Measurements from ENCODE around the gene NOS1AP. TPM values are rescaled to one million over a fixed set of nuclear protein-coding genes. Genes with fewer than 3 reads are reported as not detected.

NOS1AP gene
- total RNA-seq, 1 experiment from 2014 or later, result 5.3 TPM

DNA sequence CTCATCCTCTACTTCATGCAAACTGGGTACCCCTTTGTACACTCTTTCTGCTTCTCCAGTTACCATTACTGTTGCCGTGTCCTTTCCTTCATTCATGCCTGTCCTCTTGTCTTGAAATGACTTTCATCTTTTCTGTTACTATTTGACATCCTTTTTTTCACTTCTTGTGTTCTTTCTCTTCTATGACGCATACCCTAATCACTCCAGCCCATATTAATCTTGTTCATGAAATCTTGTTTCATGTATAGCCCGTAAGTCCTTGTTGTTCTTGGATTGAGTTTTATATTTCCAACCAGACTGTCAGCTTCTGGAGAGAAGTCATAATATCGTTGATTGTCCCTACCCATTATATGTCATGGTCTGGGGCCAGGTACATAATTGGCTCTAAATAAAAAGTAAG, 126.1 kb downstream of the NOS1AP start:
- Histone ChIP-seq H3K9ac (ENCODE audit: low read length) (no peak overlapping the region), H3K9me2 (ENCODE audit: insufficient read depth) (no peaks in the 10 kb centered on the region), H3K36me3 (ENCODE audit: control insufficient read depth in 1 of 2, insufficient read depth in 2 of 2, low read length in 2 of 2) (no peaks in the 10 kb centered on the region), H3K79me2 (ENCODE audit: insufficient read depth, low read length) (no peaks in the 10 kb centered on the region), H3K9me3 (ENCODE audit: control insufficient read depth in 1 of 2, insufficient read depth in 1 of 2, low read depth in 1 of 2, low read length in 2 of 2) (no peaks in the 10 kb centered on the region), H3K27me3 (ENCODE audit: insufficient read depth, low read length) (no peaks in the 10 kb centered on the region), H3K4me1 (ENCODE audit: control insufficient read depth in 1 of 2, insufficient read depth in 2 of 2, low read length in 2 of 2) (peaks cover 24 to 30% of the 10 kb centered on the region in 2 experiments), H3K4me3 (replicated peaks in 1 of 2; ENCODE audit: low read depth in 1 of 2, low read length in 2 of 2) (no peak overlapping the region), H4K20me1 (ENCODE audit: insufficient read depth) (no peaks in the 10 kb centered on the region), H2AFZ (ENCODE audit: low read depth, low read length, poor library complexity, severe bottlenecking) (no peak overlapping the region), H3K4me2 (ENCODE audit: low read length) (no peak overlapping the region), H3K27ac (ENCODE audit: low read depth, low read length) (no peak overlapping the region)
- intact Hi-C loops (cut with micrococcal nuclease), result no loop called here
- ChIA-PET CTCF (no interaction called here), POLR2A (no interaction called here), RAD21 (ENCODE audit: low non-redundant PET in 1 of 2, low total read pairs in 2 of 2, uncharacterized antibody in 2 of 2, unreplicated experiment in 2 of 2) (no interaction called here)
- no peak for DNase-seq (ENCODE audit: low read depth, low spot score)
- no peak for TF ChIP-seq SIN3A (IDR thresholded peaks at IDR 0.05; ENCODE audit: low read depth)
- TF ChIP-seq SRF (IDR thresholded peaks at IDR 0.05; ENCODE audit: low read depth), result no peak
- TF ChIP-seq, protein P1, sequence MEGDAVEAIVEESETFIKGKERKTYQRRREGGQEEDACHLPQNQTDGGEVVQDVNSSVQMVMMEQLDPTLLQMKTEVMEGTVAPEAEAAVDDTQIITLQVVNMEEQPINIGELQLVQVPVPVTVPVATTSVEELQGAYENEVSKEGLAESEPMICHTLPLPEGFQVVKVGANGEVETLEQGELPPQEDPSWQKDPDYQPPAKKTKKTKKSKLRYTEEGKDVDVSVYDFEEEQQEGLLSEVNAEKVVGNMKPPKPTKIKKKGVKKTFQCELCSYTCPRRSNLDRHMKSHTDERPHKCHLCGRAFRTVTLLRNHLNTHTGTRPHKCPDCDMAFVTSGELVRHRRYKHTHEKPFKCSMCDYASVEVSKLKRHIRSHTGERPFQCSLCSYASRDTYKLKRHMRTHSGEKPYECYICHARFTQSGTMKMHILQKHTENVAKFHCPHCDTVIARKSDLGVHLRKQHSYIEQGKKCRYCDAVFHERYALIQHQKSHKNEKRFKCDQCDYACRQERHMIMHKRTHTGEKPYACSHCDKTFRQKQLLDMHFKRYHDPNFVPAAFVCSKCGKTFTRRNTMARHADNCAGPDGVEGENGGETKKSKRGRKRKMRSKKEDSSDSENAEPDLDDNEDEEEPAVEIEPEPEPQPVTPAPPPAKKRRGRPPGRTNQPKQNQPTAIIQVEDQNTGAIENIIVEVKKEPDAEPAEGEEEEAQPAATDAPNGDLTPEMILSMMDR (IDR thresholded peaks at IDR 0.05 in 2 of 3, conservative IDR thresholded peaks at IDR 0.05 in 1 of 3; ENCODE audit: borderline replicate concordance in 1 of 3, insufficient read depth in 1 of 3, low read depth in 2 of 3, low read length in 2 of 3), result no peak
- TF ChIP-seq SP1 (IDR thresholded peaks at IDR 0.05; ENCODE audit: low read depth), result no peak
- no peak for TF ChIP-seq EGR1 (IDR thresholded peaks at IDR 0.05; ENCODE audit: low read depth)
- TF ChIP-seq JUND (IDR thresholded peaks at IDR 0.05), result no peak
- no peak for TF ChIP-seq POLR2A (IDR thresholded peaks at IDR 0.05; ENCODE audit: borderline replicate concordance, extremely low read depth, insufficient read depth, insufficient read length)
- TF ChIP-seq RAD21 (IDR thresholded peaks at IDR 0.05; ENCODE audit: low read depth), result no peak
- TF ChIP-seq ZFX (IDR thresholded peaks at IDR 0.05), result no peak
- no peak for TF ChIP-seq FOSL1 (IDR thresholded peaks at IDR 0.05; ENCODE audit: low read depth)
- no peak for TF ChIP-seq ZNF274 (IDR thresholded peaks at IDR 0.05; ENCODE audit: low read depth, low read length)
- TF ChIP-seq, protein P2, sequence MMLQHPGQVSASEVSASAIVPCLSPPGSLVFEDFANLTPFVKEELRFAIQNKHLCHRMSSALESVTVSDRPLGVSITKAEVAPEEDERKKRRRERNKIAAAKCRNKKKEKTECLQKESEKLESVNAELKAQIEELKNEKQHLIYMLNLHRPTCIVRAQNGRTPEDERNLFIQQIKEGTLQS (IDR thresholded peaks at IDR 0.05), result no peak
- TF ChIP-seq, protein P3, sequence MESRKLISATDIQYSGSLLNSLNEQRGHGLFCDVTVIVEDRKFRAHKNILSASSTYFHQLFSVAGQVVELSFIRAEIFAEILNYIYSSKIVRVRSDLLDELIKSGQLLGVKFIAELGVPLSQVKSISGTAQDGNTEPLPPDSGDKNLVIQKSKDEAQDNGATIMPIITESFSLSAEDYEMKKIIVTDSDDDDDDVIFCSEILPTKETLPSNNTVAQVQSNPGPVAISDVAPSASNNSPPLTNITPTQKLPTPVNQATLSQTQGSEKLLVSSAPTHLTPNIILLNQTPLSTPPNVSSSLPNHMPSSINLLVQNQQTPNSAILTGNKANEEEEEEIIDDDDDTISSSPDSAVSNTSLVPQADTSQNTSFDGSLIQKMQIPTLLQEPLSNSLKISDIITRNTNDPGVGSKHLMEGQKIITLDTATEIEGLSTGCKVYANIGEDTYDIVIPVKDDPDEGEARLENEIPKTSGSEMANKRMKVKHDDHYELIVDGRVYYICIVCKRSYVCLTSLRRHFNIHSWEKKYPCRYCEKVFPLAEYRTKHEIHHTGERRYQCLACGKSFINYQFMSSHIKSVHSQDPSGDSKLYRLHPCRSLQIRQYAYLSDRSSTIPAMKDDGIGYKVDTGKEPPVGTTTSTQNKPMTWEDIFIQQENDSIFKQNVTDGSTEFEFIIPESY (IDR thresholded peaks at IDR 0.05; ENCODE audit: extremely low read depth, insufficient replicate concordance, low read length), result no peak
- no TSS peak for BruUV-seq (replicated peaks)
- ATAC-seq, result no peak
